T-helper 1 cell treated with Interleukin-12 subunit alpha and Interleukin-12 subunit beta and Interleukin-4 antibody, amounts not matched to agents 30 ng/mL and 1 ng/mL, for 36 hours (primary cell): ENCODE measurements around the gene TMEM134. TPM values are rescaled to one million over a fixed set of nuclear protein-coding genes. Genes with fewer than 3 reads are reported as not detected.

ENCODE experiments used
- intact Hi-C: fragments of 100-400 bp; cut with micrococcal nuclease; formaldehyde crosslinking; loops from one replicate; pipeline ENCODE4 v1.15.1; 2024
- total RNA-seq: library from RNA; stranded (reverse); gene quantifications from 2 replicates; pipeline ENCODE4 v1.2.3, GENCODE V29; 2022

TMEM134 gene
- total RNA-seq, 1 donor from 2014 or later = 43.9 TPM

- intact Hi-C loops = loop anchor here (1.0 kb wide), 10 partner anchors 18 to 225 kb away; partner anchors contain the start of genes AIP, NDUFV1, POLD4 and PTPRCAP
Measured at GRCh38 chr11:67464411-67465188, 4.5 kb downstream of the TMEM134 start.

- intact Hi-C loops = loop anchor here (1.0 kb wide), 10 partner anchors 18 to 225 kb away; partner anchors contain the start of genes AIP, NDUFV1, POLD4 and PTPRCAP
Measured at GRCh38 chr11:67463680-67464410, 5.2 kb downstream of the TMEM134 start.

GRCh38 chr11:67463186-67463585 is 5.9 kb downstream of the TMEM134 start:
- intact Hi-C loops = no loop called here

- intact Hi-C loops = no loop called here
Measured at GRCh38 chr11:67458266-67458665, 10.8 kb downstream of the TMEM134 start.

GRCh38 chr11:67457453-67457852 is 11.6 kb downstream of the TMEM134 start:
- intact Hi-C loops = no loop called here

GRCh38 chr11:67456068-67456705 is 12.9 kb downstream of the TMEM134 start:
- intact Hi-C loops = no loop called here

DNA sequence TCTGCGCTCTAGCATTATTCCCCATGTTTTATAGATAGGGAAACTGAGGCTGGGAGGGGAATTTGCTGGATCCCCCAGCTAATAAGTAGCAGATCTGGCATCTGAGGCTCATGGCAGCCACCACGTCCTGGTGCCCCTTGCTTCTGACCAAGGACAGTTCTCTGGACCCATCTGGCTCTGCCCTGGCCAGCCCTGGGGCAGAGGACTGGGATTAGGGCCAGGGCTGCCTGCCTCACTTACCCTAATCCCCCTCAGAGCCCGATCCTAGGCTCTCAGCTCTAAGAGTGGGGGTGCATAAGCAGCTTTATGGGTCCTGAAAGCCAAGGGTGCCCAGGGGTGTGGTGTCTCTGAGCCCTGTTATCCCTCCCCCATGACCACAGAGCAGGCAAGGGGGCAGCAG is 14.0 kb downstream of the TMEM134 start, which contains the start of gene CABP4:
TSS of gene CABP4 (plus strand) at position 301 of the 400 bp plus-strand sequence. CDS start at position 371, 70 bp downstream.
- intact Hi-C loops = no loop called here

DNA sequence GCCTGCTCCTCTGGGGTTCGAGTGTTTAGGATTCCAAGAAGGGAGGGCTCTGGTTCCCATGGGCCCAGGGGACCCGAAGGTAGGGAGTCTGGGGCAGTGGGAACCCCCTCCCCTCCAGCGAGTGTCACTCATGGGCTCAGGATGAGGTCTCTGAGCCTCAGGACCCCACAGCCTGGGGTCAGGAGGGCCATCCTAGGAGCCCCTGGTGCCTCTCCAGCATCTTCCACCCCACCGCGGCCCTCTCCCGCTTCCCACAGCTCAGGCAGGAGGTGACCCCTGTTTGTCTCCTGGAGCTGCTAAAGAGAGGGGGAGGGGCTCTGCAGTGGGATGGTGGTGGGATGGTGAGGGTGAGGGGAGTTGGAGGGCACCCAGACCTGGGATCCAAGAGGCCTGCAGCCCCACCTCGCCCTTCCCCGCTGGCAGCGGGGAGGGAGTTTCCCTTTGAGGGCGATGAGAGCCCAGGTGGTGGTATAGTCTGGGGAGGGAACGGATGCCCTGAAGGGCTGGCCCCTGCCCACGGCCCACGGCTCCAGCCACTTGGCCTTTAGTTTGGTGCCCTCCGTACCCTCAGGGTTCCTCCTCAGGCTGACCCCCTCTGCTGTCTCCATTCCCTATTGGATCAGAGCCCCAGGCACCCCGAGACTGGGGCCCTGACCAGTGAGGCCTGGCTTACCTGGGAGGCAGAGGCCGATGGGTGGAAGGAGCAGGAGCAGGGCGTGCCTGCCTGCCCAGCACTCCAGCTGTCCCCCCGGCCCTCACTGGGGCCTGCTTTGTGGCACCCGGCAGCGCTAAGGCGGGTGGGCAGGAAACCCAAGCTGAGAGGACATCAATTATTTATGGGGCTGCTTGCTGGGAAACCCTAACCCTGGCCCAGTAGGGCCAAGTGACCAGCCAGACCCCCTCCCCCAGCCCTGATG is 15.0 kb downstream of the TMEM134 start:
- intact Hi-C loops = no loop called here

DNA sequence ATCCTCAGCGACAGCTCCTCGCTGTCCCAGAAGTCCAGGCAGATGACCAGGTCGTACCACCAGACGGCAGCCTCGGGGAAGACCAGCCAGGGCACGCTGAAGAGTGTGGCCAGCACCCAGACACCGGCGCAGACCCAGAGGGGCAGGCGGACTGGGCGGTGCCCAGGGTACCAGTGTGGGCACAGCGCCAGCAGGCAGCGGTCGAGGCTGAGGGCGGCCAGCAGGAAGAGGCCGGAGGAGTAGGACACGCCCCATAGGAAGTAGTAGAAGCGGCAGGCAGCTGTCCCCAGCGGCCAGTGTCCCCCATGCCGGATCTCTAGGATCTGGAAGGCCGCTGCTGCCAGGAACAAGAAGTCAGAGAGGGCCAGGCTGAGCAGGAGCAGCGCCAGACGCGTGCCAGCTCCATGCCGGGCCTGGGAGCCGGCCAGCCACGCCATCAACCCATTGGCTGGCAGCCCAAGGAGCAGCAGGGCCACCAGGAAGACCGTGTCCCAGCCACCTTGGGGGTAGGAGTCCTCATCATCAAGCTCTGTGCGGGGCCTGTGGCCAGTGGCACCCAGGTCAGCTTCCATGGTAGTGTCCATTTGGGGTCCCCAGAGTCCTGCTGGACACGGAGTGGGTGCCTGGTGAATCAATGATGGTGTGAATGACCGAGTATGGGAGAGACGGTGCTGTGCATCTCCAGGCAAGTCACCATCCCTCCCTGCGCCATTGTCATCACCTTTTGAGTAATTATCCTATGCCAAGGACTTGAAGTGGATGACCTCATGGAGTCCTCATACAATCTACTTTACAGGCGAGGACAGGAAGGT is 16.7 kb downstream of the TMEM134 start, which contains the start of gene GPR152:
TSS of gene GPR152 (minus strand) at position 589 of the 812 bp plus-strand sequence. CDS start at position 584, 5 bp downstream.
- intact Hi-C loops = no loop called here

DNA sequence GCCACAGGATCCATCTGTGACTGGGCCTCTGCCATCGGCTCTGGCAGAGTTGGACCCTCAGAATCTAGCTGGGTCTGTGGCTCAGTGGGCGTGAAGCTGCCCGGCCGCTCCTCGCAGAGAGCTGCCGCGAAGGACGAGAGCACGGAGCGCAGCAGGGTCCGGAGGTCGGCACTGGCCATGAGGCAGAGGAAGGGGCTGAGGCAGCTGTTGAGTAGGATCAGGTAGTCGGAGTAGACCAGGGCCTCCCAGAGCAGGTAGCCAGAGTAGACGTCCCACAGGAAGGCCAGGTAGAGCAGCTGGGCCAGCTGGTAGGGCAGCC is 17.4 kb downstream of the TMEM134 start:
- intact Hi-C loops = no loop called here

- intact Hi-C loops = no loop called here
Measured at GRCh38 chr11:67450796-67451657, 18.0 kb downstream of the TMEM134 start.

GRCh38 chr11:67449116-67449844 is 19.8 kb downstream of the TMEM134 start:
- intact Hi-C loops = no loop called here

- intact Hi-C loops = no loop called here
Measured at GRCh38 chr11:67448220-67448609, 20.8 kb downstream of the TMEM134 start.

DNA sequence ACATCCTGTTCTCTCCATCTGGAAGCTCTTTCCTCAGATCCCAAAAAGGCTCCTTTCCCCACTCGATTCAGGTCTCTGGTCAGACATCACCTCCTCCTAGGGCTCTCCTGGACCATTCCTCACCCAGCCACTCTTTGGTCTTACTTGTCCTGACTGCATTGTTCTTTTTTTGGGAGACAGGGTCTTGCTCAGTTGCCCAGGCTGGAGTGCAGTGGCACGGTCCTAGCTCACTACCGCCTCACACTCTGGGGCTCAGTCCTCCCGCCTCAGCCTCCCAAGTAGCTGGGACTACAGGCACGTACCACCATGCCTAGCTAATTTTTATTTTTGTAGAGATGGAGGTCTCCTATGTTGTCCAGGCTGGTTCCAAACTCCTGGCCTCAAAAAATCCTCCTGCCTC is 23.5 kb downstream of the TMEM134 start:
- intact Hi-C loops = no loop called here

DNA sequence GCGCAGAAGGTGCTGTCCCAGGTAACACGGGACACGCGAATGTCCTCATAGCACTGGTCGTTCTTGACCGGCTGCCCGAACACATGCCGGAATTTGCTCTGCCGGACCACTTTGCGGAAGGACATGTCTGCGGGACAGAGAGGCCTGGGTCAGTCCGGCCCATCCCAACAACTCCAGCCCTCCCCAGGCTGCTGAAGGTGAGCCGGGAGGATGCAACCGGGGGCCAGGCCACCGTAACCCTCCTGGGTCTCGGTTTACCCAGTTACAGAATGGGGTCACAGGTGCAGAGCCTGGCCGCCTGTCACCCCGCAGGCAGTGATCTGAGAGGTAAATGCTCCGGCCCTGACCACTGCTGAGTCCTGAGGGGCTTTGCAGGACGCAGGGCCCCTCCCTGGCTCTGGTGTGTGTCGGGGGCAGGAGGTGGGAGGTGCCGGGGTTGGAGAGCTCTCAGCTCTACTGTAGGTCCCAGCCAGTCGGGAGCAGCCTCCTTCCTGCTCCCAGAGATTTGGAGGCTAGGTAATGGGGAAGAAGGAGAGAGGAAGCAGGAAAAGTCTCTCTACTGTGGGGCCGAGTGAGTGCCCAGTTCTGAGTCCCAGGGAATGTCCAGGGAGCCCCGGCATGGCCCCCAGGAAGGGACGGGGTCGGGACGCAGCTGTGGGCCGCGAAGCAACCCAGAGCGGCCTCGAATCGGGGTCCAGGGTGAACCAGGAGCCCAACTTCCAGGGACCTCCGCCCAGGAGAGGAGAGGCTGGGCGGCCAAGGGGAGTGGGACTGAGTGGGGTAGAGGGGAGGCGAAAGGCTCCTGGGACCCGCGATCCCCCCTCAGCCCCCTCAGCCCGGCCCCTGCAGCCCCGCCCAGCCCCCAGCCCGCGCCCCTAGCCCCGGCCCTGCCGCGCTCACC is 26.3 kb downstream of the TMEM134 start:
- intact Hi-C loops = no loop called here

- intact Hi-C loops = no loop called here
Measured at GRCh38 chr11:67441731-67442351, 27.2 kb downstream of the TMEM134 start.

GRCh38 chr11:67441098-67441563 is 27.9 kb downstream of the TMEM134 start:
- intact Hi-C loops = no loop called here
